HepG2 (cell line): ENCODE data around the gene RAB17. TPM values are rescaled to one million over a fixed set of nuclear protein-coding genes. Genes with fewer than 3 reads are reported as not detected.
A peak's percentile ranks its signal among the peaks of the same experiment; 100 is the strongest.

Source experiments
- BCL3 ChIP-seq: sonication (generic); formaldehyde crosslinking; IDR thresholded peaks from 2 replicates; pipeline ENCODE4 v1.5.1; 2020; ENCODE audit warnings: mild to moderate bottlenecking, missing genetic modification reagents, moderate library complexity
- CAMTA2 ChIP-seq: sonication (generic); formaldehyde crosslinking; IDR thresholded peaks from 2 replicates; pipeline ENCODE4 v1.4.0; 2020; ENCODE audit warnings: mild to moderate bottlenecking, missing genetic modification reagents, borderline replicate concordance
- CSRNP1 ChIP-seq: sonication (generic); formaldehyde crosslinking; IDR thresholded peaks from 2 replicates; pipeline ENCODE4 v1.8.1; 2023; ENCODE audit warnings: mild to moderate bottlenecking, missing genetic modification reagents
- FOXM1 ChIP-seq: sonication (generic); formaldehyde crosslinking; IDR thresholded peaks from 2 replicates; pipeline ENCODE4 v1.5.0; 2020; ENCODE audit warnings: missing genetic modification reagents
- GMEB1 ChIP-seq: sonication (generic); formaldehyde crosslinking; IDR thresholded peaks from 2 replicates; pipeline ENCODE4 v1.5.1; 2020; ENCODE audit warnings: missing genetic modification reagents, mild to moderate bottlenecking, borderline replicate concordance
- HCFC1 ChIP-seq: fragments of 150-350 bp; IDR thresholded peaks from 2 replicates; pipeline ENCODE4 v1.6.1; 2014; ENCODE audit warnings: low read depth, low read length
- LBX2 ChIP-seq: sonication (generic); formaldehyde crosslinking; IDR thresholded peaks from 2 replicates; pipeline ENCODE4 v1.5.0; 2020; ENCODE audit warnings: missing genetic modification reagents, mild to moderate bottlenecking, borderline replicate concordance
- NCOA2 ChIP-seq: sonication (generic); formaldehyde crosslinking; IDR thresholded peaks from 2 replicates; pipeline ENCODE4 v1.8.0; 2022; ENCODE audit warnings: inconsistent platforms
- THAP8 ChIP-seq: sonication (generic); formaldehyde crosslinking; IDR thresholded peaks from 2 replicates; pipeline ENCODE4 v1.5.1; 2020; ENCODE audit warnings: missing genetic modification reagents, mild to moderate bottlenecking, borderline replicate concordance
- THRA ChIP-seq: sonication (generic); formaldehyde crosslinking; IDR thresholded peaks from 2 replicates; pipeline ENCODE4 v1.4.0; 2020; ENCODE audit warnings: missing genetic modification reagents, borderline replicate concordance
- ZKSCAN1 ChIP-seq: fragments of 150-350 bp; IDR thresholded peaks from 2 replicates; pipeline ENCODE4 v1.6.1; 2014; ENCODE audit warnings: low read length
- ZNF318 ChIP-seq: sonication (generic); formaldehyde crosslinking; IDR thresholded peaks from 2 replicates; pipeline ENCODE4 v1.4.0; 2020; ENCODE audit warnings: mild to moderate bottlenecking, missing genetic modification reagents
- polyA plus RNA-seq, 8 experiments: library from polyadenylated mRNA; depleted of rRNA in 3 of 8; stranded (reverse) in 7 of 8; unstranded in 1 of 8; fragments of >200 nt; fragmentation: Illumina TruSeq in 4 of 8; extraction: Trizol in 4 of 8; gene quantifications; 2 replicates each; pipeline versions ENCODE4 v1.2.1 to v1.2.3, GENCODE V29; 2011 to 2016; ENCODE audit warnings: low read depth in 4 of 8, missing spikeins in 1 of 8, mixed read lengths in 1 of 8; ENCODE audit not compliant: insufficient read depth in 1 of 8
- total RNA-seq, 5 experiments: library from RNA; depleted of rRNA; stranded (reverse); fragments of >200 nt; fragmentation: Illumina TruSeq; extraction: Trizol; gene quantifications; 2 replicates each; pipeline ENCODE4 v1.2.3, GENCODE V29; 2016; ENCODE audit warnings: low read depth in 1 of 5

The RAB17 gene
- total and polyA plus RNA-seq, 2 of the 13 experiments (the other 11 are each of a cell fraction or from before 2014, with no cell fraction given), result 68.0 to 124 TPM

GRCh38 chr2:237588044-237588696 lies 2.4 kb downstream of the RAB17 start (continued):
- TF ChIP-seq ZNF318 (CRISPR knock-in tag) (0 out of 2 replicates have a peak, but pooled peaks have one; percentile 62), HCFC1 (no peak), CAMTA2 (CRISPR knock-in tag) (no peak), GMEB1 (no peak), THAP8 (CRISPR knock-in tag) (no peak), CSRNP1 (CRISPR knock-in tag) (no peak), LBX2 (CRISPR knock-in tag) (no peak), FOXM1 (CRISPR knock-in tag) (peak; percentile 49; the same call in 1 of the 2 replicates), NCOA2 (CRISPR knock-in tag) (no peak), THRA (CRISPR knock-in tag) (peak; percentile 65; the same call in 1 of the 2 replicates), BCL3 (CRISPR knock-in tag) (no peak), ZKSCAN1 (no peak)
